PC-3 (cell line): Measurements from ENCODE around the gene GALNT10. TPM values are rescaled to one million over a fixed set of nuclear protein-coding genes. Genes with fewer than 3 reads are reported as not detected.
A peak's percentile ranks its signal among the peaks of the same experiment; 100 is the strongest.

Experiments used
- ATAC-seq: fragments of 200-7000 bp; cut with Tn5 transposase; 2 replicates; pipeline ENCODE4 v1.9.1; 2020; ENCODE audit warnings: mild to moderate bottlenecking, moderate library complexity
- BruUV-seq: library from RNA; stranded (reverse); fragments of 400-500 nt; replicated peaks from 2 replicates; lab custom pipeline; 2021; lab: Mats Ljungman, UMichigan
- CTCF ChIA-PET: fragments of 300-600 bp; sonication (Branson Sonifier 250); formaldehyde crosslinking; loops from one replicate; lab custom pipeline; 2022; ENCODE audit warnings: antibody characterized with exemption; lab: Charles Lee
- POLR2A ChIA-PET: fragments of 300-600 bp; sonication (Branson Sonifier 250); formaldehyde crosslinking; loops from one replicate; lab custom pipeline; 2022; ENCODE audit warnings: antibody characterized with exemption; ENCODE audit not compliant: unreplicated experiment; lab: Charles Lee
- DNase-seq: peaks from one replicate; pipeline ENCODE4 v3.0.0-alpha.2; 2015
- H2AFZ ChIP-seq: fragments of 300-600 bp; sonication (generic); 2 replicates; pipeline ENCODE4 v1.6.0; 2016; ENCODE audit warnings: antibody characterized with exemption, low read length
- H3F3A ChIP-seq: fragments of 300-600 bp; sonication (generic); one replicate; pipeline ENCODE4 v1.6.0; 2017; ENCODE audit warnings: antibody characterized with exemption, low read length, control low read depth, mild to moderate bottlenecking; ENCODE audit not compliant: unreplicated experiment
- H3K27ac ChIP-seq: fragments of 300-600 bp; sonication (generic); 2 replicates; pipeline ENCODE4 v1.5.1; 2016; ENCODE audit warnings: mild to moderate bottlenecking, low read length
- H3K27me3 ChIP-seq: fragments of 300-600 bp; sonication (generic); 2 replicates; pipeline ENCODE4 v1.6.1; 2016; ENCODE audit warnings: low read length, mixed read lengths
- H3K36me3 ChIP-seq: fragments of 300-600 bp; sonication (generic); 2 replicates; pipeline ENCODE4 v1.6.1; 2016; ENCODE audit warnings: low read depth, mixed run types, low read length, mixed read lengths
- H3K4me1 ChIP-seq: fragments of 300-600 bp; sonication (generic); 2 replicates; pipeline ENCODE4 v1.5.1; 2016; ENCODE audit warnings: low read length; ENCODE audit not compliant: insufficient read depth
- H3K4me2 ChIP-seq: fragments of 300-600 bp; sonication (generic); 2 replicates; pipeline ENCODE4 v1.6.0; 2016; ENCODE audit warnings: low read length
- H3K4me3 ChIP-seq: fragments of 300-600 bp; sonication (generic); 2 replicates; pipeline ENCODE4 v1.5.1; 2016; ENCODE audit warnings: mild to moderate bottlenecking, low read length, mixed read lengths
- H3K79me2 ChIP-seq: fragments of 300-600 bp; sonication (generic); 2 replicates; pipeline ENCODE4 v1.6.1; 2017; ENCODE audit warnings: low read length, mixed read lengths
- H3K9ac ChIP-seq: fragments of 300-600 bp; sonication (generic); 2 replicates; pipeline ENCODE4 v1.6.0; 2016; ENCODE audit warnings: mild to moderate bottlenecking, low read length
- H3K9me2 ChIP-seq: fragments of 300-600 bp; sonication (generic); replicated peaks from 2 replicates; pipeline ENCODE4 v1.6.1; 2016; ENCODE audit warnings: mixed run types, low read length, mixed read lengths
- H3K9me3 ChIP-seq: fragments of 300-600 bp; sonication (generic); 2 replicates; pipeline ENCODE4 v1.6.1; 2016; ENCODE audit warnings: low read length, mixed read lengths
- H4K20me1 ChIP-seq: fragments of 300-600 bp; sonication (generic); 2 replicates; pipeline ENCODE4 v1.6.1; 2016; ENCODE audit warnings: low read length, mixed read lengths
- EZH2 ChIP-seq: fragments of 300-600 bp; sonication (generic); IDR thresholded peaks from one replicate; pipeline ENCODE4 v1.6.1; 2017; ENCODE audit warnings: antibody characterized with exemption, mild to moderate bottlenecking, low read length; ENCODE audit not compliant: unreplicated experiment
- EZH2phosphoT487 ChIP-seq: fragments of 300-600 bp; sonication (generic); IDR thresholded peaks from 2 replicates; pipeline ENCODE4 v1.6.1; 2018; ENCODE audit warnings: mild to moderate bottlenecking, antibody characterized with exemption, low read length, borderline replicate concordance
- intact Hi-C: fragments of 100-400 bp; cut with micrococcal nuclease; formaldehyde crosslinking; loops from 2 replicates; pipeline ENCODE4 v1.9.0; 2023
- total RNA-seq: library from RNA; depleted of rRNA; stranded (reverse); fragments of >200 nt; gene quantifications from 2 replicates; pipeline ENCODE4 v1.2.3, GENCODE V29; 2014
- TF ChIP-seq, protein P1 (sequence below): fragments of 300-600 bp; sonication (generic); conservative IDR thresholded peaks from 2 replicates; pipeline ENCODE4 v1.5.1; 2017; ENCODE audit warnings: antibody characterized with exemption, low read depth, mild to moderate bottlenecking, low read length

GALNT10 gene
- total RNA-seq, 1 experiment from 2014 or later = 46.2 TPM

DNA sequence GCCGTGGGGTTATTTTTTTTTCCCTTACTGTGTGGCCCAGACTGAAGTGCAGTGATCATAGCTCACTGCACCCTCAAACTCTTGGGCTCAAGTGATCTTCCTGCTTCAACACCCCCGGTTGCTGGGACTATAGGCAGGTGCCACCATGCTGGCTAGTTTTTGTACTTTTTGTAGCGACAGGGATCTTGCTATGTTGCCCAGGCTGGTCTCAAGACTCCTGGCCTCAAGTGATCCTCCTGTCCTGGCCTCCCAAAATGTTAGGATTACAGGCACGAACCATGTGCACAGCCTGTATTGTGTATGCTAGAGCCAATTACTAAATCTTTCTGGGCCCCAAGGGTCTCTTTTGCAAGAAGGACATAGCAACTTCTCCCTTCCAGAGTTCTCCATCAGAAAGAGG, 23.1 kb downstream of the GALNT10 start:
- H2AFZ ChIP-seq = no peak overlapping the region
- no peak for DNase-seq
- ChIA-PET CTCF (no interaction called here), POLR2A (no interaction called here)
- no peaks in the 10 kb centered on the region for H3F3A ChIP-seq
- intact Hi-C loops = no loop called here
- peak overlapping the region; percentile 83 for H3K27ac ChIP-seq
- H3K79me2 ChIP-seq = peaks cover 42% of the 10 kb centered on the region
- H3K4me1 ChIP-seq = peaks cover 26% of the 10 kb centered on the region
- no TSS peak for BruUV-seq
- no peaks in the 10 kb centered on the region for H3K9me2 ChIP-seq
- no peak overlapping the region for H3K4me3 ChIP-seq
- TF ChIP-seq, protein P1, sequence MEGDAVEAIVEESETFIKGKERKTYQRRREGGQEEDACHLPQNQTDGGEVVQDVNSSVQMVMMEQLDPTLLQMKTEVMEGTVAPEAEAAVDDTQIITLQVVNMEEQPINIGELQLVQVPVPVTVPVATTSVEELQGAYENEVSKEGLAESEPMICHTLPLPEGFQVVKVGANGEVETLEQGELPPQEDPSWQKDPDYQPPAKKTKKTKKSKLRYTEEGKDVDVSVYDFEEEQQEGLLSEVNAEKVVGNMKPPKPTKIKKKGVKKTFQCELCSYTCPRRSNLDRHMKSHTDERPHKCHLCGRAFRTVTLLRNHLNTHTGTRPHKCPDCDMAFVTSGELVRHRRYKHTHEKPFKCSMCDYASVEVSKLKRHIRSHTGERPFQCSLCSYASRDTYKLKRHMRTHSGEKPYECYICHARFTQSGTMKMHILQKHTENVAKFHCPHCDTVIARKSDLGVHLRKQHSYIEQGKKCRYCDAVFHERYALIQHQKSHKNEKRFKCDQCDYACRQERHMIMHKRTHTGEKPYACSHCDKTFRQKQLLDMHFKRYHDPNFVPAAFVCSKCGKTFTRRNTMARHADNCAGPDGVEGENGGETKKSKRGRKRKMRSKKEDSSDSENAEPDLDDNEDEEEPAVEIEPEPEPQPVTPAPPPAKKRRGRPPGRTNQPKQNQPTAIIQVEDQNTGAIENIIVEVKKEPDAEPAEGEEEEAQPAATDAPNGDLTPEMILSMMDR = no peak
- TF ChIP-seq EZH2phosphoT487 = no peak
- no peak for TF ChIP-seq EZH2
- no peaks in the 10 kb centered on the region for H3K27me3 ChIP-seq
- no peaks in the 10 kb centered on the region; the same call in 1 of the 2 replicates for H3K36me3 ChIP-seq
- no peak for ATAC-seq
- H3K9me3 ChIP-seq = no peaks in the 10 kb centered on the region
- H4K20me1 ChIP-seq = no peaks in the 10 kb centered on the region
- peak overlapping the region; percentile 60 for H3K4me2 ChIP-seq
- H3K9ac ChIP-seq = no peak overlapping the region

DNA sequence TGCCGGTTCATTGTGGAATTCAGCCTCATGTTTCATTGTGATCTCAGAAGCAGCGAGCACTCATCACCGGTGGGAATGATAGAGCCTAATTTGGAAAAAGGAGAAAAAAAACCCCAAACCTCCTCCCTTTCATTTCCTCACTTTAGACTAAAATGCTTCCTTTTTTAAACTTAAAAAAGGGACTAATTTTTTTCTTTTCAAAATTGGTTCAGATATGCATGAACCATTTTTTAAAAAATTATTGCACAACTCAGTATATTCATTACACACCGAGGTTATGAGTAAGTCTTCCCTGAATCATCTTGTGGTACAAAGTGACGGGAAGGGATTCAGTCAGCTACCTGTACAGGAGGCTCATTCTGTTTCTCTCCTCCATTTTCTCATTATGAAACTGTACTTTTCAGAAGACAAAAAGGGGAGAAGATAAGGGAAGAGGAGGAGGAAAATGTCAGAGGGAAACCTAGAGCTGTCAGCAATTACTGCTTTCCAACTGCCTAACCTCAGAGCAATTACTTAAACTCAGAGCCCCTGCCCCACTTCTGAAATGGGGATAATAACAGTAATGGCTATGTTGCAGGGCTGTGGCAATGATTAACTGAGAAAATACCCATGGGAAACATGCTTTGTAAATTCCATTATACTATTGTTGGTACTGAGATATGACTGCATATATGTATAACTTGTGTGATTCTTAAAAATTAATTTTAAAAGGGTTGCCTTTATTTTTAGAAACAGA, 24.0 kb downstream of the GALNT10 start:
- H3K4me2 ChIP-seq = peak overlapping the region; percentile 60
- no peaks in the 10 kb centered on the region for H3K9me3 ChIP-seq
- no peaks in the 10 kb centered on the region for H4K20me1 ChIP-seq
- intact Hi-C loops = loop anchor here (2.0 kb wide), 1 partner anchor 16 kb away; no protein-coding TSS in a partner anchor
- H3K9me2 ChIP-seq = no peaks in the 10 kb centered on the region
- no peak overlapping the region for H3K9ac ChIP-seq
- CTCF ChIA-PET = no interaction called here
- ATAC-seq = peak; percentile 91
- H3F3A ChIP-seq = no peaks in the 10 kb centered on the region
- peak overlapping the region; percentile 53; the same call in 1 of the 2 replicates for H2AFZ ChIP-seq
- no peak for TF ChIP-seq EZH2
- TF ChIP-seq, protein P1 = no peak
- no peak for TF ChIP-seq EZH2phosphoT487
- no peaks in the 10 kb centered on the region; the same call in 1 of the 2 replicates for H3K36me3 ChIP-seq
- peak overlapping the region; percentile 35; the same call in 1 of the 2 replicates for H3K4me3 ChIP-seq
- POLR2A ChIA-PET = no interaction called here
- DNase-seq = peak; percentile 77
- peak overlapping the region; percentile 83 for H3K27ac ChIP-seq
- H3K27me3 ChIP-seq = no peaks in the 10 kb centered on the region
- H3K79me2 ChIP-seq = peaks cover 42% of the 10 kb centered on the region
- peaks cover 26% of the 10 kb centered on the region for H3K4me1 ChIP-seq
- BruUV-seq = no TSS peak
